Osteoblast (primary cell): ENCODE measurements around the gene PPP2R5A. TPM values are rescaled to one million over a fixed set of nuclear protein-coding genes. Genes with fewer than 3 reads are reported as not detected.

Experiments used
- DNase-seq: peaks from one replicate; pipeline ENCODE4 v3.0.0; 2011; ENCODE audit warnings: low spot score, mixed read lengths; ENCODE audit not compliant: insufficient read length; ENCODE audit errors: missing footprints
- H2AFZ ChIP-seq: 2 replicates; pipeline ENCODE4 v1.6.0; 2011; ENCODE audit warnings: mild to moderate bottlenecking, low read length
- H3K27ac ChIP-seq: 2 replicates; pipeline ENCODE4 v1.5.1; 2011; ENCODE audit warnings: mild to moderate bottlenecking, low read depth, low read length, moderate library complexity
- H3K27me3 ChIP-seq: 2 replicates; pipeline ENCODE4 v1.6.0; 2012; ENCODE audit warnings: mild to moderate bottlenecking, control low read depth, inconsistent platforms, low read length, moderate library complexity; ENCODE audit not compliant: insufficient read depth
- H3K36me3 ChIP-seq: 2 replicates; pipeline ENCODE4 v1.5.1; 2011; ENCODE audit warnings: mild to moderate bottlenecking, low read length, control low read depth, moderate library complexity; ENCODE audit not compliant: insufficient read depth
- H3K4me1 ChIP-seq: 2 replicates; pipeline ENCODE4 v1.5.1; 2011; ENCODE audit warnings: mild to moderate bottlenecking, low read length, control low read depth, moderate library complexity; ENCODE audit not compliant: insufficient read depth
- H3K4me2 ChIP-seq: 2 replicates; pipeline ENCODE4 v1.6.0; 2011; ENCODE audit warnings: mild to moderate bottlenecking, low read length; ENCODE audit not compliant: insufficient read depth
- H3K4me3 ChIP-seq: fragments of 200-600 bp; sonication (generic); 3 replicates; pipeline ENCODE4 v1.5.1; 2012; ENCODE audit warnings: mild to moderate bottlenecking, low read length, inconsistent platforms; ENCODE audit not compliant: insufficient read depth
- H3K79me2 ChIP-seq: 2 replicates; pipeline ENCODE4 v1.6.0; 2012; ENCODE audit warnings: mild to moderate bottlenecking, low read length, control low read depth, inconsistent platforms; ENCODE audit not compliant: insufficient read depth
- H3K9me3 ChIP-seq: 2 replicates; pipeline ENCODE4 v1.5.1; 2011; ENCODE audit warnings: low read depth, low read length, control low read depth
- H4K20me1 ChIP-seq: 2 replicates; pipeline ENCODE4 v1.6.0; 2012; ENCODE audit warnings: mild to moderate bottlenecking, low read length, control low read depth; ENCODE audit not compliant: insufficient read depth
- total RNA-seq: library from RNA; depleted of rRNA; stranded (reverse); fragments of >200 nt; gene quantifications from 2 replicates; pipeline ENCODE4 v1.2.3, GENCODE V29; 2012
- TF ChIP-seq, protein P1 (sequence below): IDR thresholded peaks from 2 replicates; pipeline ENCODE4 v1.5.1; 2011; ENCODE audit warnings: mild to moderate bottlenecking, low read depth, low read length, moderate library complexity; ENCODE audit errors: extremely low read depth

The PPP2R5A gene
- total RNA-seq, 1 donor: 21.4 TPM

DNA sequence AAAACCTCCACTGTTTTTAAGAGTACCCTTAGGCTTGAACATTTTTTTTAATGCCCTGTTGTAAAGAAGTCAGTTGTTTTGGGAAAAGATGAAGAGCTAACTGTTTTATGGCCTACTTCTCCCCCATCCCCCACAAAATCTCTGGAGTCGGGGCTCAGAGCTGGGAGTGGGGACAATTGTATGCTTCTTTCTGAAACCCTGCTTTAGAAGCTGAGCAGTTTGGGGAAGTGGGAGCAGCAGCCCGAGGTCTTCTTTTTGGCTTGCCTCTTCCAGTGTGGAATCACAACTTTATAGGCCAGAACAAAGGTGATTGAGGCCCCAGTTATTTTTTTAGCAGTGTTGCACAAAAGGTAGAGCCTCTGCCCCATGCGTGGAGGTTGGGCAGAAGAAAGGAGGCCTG, 25.2 kb downstream of the PPP2R5A start:
- no peak overlapping the region for H3K4me2 ChIP-seq
- no peaks in the 10 kb centered on the region for H4K20me1 ChIP-seq
- no peak for DNase-seq
- peaks cover 18% of the 10 kb centered on the region for H3K4me1 ChIP-seq
- H2AFZ ChIP-seq: no peak overlapping the region
- no peaks in the 10 kb centered on the region for H3K36me3 ChIP-seq
- H3K79me2 ChIP-seq: peaks cover 63% of the 10 kb centered on the region
- H3K9me3 ChIP-seq: no peaks in the 10 kb centered on the region
- H3K4me3 ChIP-seq: no peak overlapping the region
- H3K27me3 ChIP-seq: no peaks in the 10 kb centered on the region
- TF ChIP-seq, protein P1, sequence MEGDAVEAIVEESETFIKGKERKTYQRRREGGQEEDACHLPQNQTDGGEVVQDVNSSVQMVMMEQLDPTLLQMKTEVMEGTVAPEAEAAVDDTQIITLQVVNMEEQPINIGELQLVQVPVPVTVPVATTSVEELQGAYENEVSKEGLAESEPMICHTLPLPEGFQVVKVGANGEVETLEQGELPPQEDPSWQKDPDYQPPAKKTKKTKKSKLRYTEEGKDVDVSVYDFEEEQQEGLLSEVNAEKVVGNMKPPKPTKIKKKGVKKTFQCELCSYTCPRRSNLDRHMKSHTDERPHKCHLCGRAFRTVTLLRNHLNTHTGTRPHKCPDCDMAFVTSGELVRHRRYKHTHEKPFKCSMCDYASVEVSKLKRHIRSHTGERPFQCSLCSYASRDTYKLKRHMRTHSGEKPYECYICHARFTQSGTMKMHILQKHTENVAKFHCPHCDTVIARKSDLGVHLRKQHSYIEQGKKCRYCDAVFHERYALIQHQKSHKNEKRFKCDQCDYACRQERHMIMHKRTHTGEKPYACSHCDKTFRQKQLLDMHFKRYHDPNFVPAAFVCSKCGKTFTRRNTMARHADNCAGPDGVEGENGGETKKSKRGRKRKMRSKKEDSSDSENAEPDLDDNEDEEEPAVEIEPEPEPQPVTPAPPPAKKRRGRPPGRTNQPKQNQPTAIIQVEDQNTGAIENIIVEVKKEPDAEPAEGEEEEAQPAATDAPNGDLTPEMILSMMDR: no peak
- H3K27ac ChIP-seq: no peak overlapping the region

DNA sequence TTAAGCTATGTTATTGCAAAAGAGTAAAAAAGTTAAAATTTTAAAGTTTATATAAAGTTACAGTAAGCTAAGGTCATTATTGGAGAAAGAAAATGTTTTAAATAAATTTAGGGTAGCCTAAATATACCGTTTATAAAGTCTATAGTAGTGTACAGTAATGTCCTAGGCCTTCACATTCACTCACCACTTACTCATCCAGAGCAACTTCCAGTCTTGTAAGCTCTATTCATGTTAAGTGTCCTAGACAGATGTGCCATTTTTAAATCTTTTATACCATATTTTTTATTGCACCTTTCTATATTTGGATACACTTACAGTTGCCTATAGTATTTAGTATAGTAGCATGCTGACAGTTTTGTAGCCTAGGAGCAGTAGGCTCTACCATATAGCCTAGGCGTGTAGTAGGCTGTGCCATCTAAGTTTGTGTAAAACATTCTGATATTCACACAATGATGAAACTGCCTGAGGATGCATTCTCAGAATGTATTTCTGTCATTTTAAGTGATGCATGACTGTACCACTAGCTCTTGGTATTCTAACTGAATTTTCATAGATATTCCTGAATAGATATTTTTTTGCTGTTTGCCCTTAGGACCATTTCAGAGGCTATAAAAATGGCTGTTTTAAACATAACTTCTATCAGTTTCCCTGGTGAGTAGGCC, 26.8 kb downstream of the PPP2R5A start:
- peak overlapping the region; percentile 50 for H3K27ac ChIP-seq
- H2AFZ ChIP-seq: no peak overlapping the region
- no peak for DNase-seq
- H3K4me3 ChIP-seq: no peak overlapping the region
- peaks cover 3% of the 10 kb centered on the region for H4K20me1 ChIP-seq
- TF ChIP-seq, protein P1: no peak
- H3K36me3 ChIP-seq: no peaks in the 10 kb centered on the region
- H3K27me3 ChIP-seq: no peaks in the 10 kb centered on the region
- H3K79me2 ChIP-seq: peaks cover 65% of the 10 kb centered on the region
- H3K9me3 ChIP-seq: no peaks in the 10 kb centered on the region
- no peak overlapping the region for H3K4me2 ChIP-seq
- peaks cover 15% of the 10 kb centered on the region for H3K4me1 ChIP-seq

DNA sequence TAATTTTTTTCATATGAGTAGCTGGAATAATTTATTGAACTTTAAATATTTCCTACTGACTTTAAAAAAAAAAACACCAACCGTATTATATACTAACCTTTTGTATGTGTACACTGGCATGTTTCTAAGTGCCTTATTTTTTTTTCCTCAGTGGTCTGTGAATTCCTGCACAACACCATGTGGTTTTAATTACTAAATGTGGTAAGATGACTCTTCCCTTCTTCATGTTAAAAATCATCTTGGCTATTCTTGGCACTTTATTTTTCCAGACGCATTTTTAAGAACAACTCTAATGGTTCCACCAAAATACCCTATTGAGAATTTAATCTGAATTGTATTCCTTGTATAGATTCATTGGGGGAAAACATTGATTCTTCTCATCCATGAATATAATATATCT, 28.4 kb downstream of the PPP2R5A start:
- no peak for DNase-seq
- no peaks in the 10 kb centered on the region for H3K27me3 ChIP-seq
- TF ChIP-seq, protein P1: no peak
- no peaks in the 10 kb centered on the region for H3K9me3 ChIP-seq
- H3K36me3 ChIP-seq: no peaks in the 10 kb centered on the region
- H3K27ac ChIP-seq: no peak overlapping the region
- no peak overlapping the region for H2AFZ ChIP-seq
- peaks cover 68% of the 10 kb centered on the region for H3K79me2 ChIP-seq
- no peak overlapping the region for H3K4me2 ChIP-seq
- peaks cover 10% of the 10 kb centered on the region for H4K20me1 ChIP-seq
- peaks cover 14% of the 10 kb centered on the region for H3K4me1 ChIP-seq
- no peak overlapping the region for H3K4me3 ChIP-seq

DNA sequence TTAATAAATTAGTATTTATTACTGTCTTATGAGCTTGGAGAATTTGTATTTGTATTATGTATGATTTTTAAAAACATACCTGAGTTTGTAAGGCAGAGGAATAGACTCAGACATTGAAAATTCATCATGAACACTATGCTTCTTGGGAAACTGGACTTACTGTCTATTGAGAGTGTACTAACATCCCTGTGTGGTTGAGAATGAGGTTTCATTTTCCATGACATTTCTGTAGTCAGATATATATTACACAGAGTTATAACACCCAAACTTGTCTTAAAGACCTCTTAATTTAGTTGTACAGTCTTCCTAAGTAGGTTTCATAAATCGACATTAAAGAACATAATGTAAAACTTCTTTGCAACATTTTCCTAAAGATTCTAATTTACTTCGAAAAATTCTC, 30.0 kb downstream of the PPP2R5A start:
- peaks cover 62% of the 10 kb centered on the region for H3K79me2 ChIP-seq
- no peaks in the 10 kb centered on the region for H3K27me3 ChIP-seq

More for the DNA sequence above, 30.0 kb downstream of the PPP2R5A start:
- H4K20me1 ChIP-seq: peaks cover 15% of the 10 kb centered on the region
- no peak overlapping the region for H3K4me3 ChIP-seq
- H3K36me3 ChIP-seq: no peaks in the 10 kb centered on the region
- H3K4me1 ChIP-seq: peaks cover 14% of the 10 kb centered on the region
- no peak overlapping the region for H3K4me2 ChIP-seq
- no peak for DNase-seq
- TF ChIP-seq, protein P1: no peak
- H3K9me3 ChIP-seq: no peaks in the 10 kb centered on the region
- H3K27ac ChIP-seq: no peak overlapping the region
- H2AFZ ChIP-seq: no peak overlapping the region
